ENCODE results near the gene COPG2.
"Not testable (repeated sequence)": the region's sequence is repeated elsewhere in the genome, so short reads cannot be mapped to it uniquely, and the experiment has no call there.

COPG2 gene, protein sequence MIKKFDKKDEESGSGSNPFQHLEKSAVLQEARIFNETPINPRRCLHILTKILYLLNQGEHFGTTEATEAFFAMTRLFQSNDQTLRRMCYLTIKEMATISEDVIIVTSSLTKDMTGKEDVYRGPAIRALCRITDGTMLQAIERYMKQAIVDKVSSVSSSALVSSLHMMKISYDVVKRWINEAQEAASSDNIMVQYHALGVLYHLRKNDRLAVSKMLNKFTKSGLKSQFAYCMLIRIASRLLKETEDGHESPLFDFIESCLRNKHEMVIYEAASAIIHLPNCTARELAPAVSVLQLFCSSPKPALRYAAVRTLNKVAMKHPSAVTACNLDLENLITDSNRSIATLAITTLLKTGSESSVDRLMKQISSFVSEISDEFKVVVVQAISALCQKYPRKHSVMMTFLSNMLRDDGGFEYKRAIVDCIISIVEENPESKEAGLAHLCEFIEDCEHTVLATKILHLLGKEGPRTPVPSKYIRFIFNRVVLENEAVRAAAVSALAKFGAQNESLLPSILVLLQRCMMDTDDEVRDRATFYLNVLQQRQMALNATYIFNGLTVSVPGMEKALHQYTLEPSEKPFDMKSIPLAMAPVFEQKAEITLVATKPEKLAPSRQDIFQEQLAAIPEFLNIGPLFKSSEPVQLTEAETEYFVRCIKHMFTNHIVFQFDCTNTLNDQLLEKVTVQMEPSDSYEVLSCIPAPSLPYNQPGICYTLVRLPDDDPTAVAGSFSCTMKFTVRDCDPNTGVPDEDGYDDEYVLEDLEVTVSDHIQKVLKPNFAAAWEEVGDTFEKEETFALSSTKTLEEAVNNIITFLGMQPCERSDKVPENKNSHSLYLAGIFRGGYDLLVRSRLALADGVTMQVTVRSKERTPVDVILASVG

DNA sequence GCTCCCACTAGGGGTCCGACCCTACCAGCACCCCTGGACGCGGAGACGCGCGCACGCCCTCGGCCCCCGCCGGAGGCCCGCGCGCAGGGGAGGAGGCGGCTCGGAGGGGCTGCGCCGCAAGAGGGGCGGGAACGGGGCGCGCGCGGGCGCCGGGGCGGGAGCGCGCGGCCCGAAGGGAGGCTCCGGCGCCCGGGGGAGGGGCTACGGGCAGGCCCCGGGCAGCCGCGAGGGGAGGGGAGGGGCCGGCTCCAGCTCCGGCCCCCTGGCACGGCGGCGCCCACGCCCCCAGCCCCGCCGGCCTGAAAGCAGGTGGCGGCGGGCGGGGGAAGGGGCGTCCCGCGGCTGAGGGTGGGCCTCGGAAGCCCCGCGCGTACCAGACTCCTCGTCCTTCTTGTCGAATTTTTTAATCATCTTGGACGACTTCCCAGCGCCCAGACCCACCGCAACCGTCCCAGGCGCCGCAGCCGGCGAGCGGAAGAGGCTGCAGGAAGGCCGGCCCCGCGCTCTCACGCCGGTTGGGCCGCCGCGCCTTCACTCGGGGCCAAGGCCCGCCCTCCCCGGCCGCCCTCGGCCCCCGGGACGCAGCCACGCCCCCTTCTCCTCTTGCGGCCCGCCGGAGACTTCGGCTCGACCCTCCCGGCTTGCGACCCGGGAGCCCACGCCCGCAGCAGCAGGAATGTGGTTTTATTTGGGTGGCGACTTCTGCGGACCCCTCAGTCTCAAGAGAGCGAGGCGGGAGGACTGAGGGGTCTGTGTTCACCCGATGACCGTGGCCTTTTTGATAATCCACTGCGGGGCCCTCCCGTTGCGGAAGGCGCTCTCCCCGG, at the start of gene COPG2:
Gene COPG2, minus strand, starts transcription at position 491 of the 827 bp plus-strand sequence. Its CDS starts 80 bp downstream, at position 411.
- DNase-seq (ENCODE audit: low spot score): peak; percentile 91

DNA sequence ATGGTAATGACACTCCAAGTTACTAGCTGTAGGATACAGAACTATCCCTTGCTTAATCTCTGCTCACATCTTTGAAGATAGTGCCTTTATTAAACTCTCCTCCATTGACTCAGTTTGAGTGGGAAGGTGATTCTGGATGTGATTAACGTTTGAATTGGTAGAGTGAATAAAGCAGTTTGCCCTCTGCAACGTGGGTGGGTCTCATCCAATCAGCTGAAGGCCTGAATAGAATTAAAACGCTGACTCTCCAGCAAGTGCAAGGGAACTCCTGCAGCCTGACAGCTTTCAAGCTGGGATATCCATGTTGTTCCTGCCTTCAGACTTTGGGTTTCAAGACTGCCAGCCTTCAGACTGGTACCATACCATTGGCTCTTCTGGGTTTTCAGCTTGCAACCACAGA, 43.9 kb upstream of the COPG2 start:
- DNase-seq (ENCODE audit: low spot score): no peak

DNA sequence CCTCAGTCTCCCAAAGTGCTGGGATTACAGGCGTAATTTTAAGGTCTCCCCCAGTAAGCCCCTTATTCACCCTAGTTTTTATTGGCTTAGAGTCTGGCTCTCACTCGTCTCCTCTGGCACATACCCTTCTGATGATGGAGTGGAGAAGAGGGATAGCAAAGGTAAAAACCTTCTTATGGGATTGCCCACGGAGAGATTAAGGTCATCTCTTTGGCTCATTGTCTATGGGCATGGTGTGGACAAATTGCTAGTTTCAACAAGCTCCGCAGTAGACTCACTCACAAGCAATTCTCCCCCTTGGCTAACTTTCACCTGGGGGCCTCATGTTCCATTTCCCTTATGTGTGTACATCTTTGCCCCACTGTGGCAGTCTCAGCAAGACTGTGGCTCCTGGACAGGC, 40.2 kb upstream of the COPG2 start:
- no peak for DNase-seq (ENCODE audit: low spot score)

DNA sequence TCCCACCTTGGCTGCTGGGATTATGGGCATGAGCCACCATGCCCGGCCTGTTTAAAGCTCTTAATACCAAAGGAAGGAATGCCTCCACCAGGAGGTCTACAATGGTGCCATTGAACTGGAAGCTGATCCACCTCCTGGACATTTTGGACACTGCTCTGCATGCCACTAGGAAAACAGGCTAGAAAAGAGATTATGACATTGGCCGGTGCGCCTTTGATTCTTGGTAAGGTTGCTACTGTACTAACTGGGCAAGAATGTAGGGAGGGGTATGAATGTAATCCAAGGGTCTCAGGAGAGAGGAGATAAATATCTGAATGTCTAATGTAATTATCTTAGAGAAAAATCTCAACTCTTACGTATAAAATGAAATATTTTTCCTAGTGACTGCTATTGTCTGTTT, 39.5 kb upstream of the COPG2 start:
- DNase-seq (ENCODE audit: low spot score): no peak

DNA sequence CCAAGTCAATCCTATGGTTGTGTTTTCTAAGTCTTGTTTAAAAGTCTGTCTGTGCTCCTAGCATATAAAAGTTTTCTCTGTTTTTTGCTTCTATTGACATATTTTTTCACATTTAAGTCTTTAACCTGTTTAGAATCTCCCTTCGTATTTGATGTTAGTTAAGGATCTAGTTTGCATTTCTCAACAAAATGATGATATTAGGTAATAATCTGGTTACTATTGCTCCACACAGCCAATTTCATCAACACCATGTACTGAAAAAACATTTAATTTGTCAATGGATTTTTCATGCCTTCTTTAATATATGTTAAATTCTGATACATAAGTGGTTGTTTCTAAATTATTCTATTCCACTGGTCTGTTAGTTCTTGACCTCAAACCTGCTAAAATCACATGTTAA, 35.3 kb upstream of the COPG2 start:
- no peak for DNase-seq (ENCODE audit: low spot score)

DNA sequence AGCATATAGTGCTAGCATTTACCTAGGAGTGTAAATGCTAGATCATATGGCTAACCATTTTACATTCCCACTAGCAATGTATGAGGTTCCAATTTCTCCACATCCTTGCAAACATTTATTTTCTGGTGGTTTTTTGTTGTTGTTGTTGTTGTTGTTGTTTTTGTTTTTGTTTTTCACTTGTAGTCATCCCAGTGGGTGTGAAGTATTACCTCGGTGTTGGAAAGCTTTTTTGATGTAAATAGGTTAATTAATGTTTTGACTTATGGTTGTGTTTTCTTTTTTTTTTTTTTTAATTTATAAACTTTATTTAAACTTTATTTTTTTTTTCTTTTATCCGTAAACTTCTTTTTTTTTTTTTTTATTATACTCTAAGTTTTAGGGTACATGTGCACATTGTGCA, 33.1 kb upstream of the COPG2 start:
- DNase-seq (ENCODE audit: low spot score): no peak

DNA sequence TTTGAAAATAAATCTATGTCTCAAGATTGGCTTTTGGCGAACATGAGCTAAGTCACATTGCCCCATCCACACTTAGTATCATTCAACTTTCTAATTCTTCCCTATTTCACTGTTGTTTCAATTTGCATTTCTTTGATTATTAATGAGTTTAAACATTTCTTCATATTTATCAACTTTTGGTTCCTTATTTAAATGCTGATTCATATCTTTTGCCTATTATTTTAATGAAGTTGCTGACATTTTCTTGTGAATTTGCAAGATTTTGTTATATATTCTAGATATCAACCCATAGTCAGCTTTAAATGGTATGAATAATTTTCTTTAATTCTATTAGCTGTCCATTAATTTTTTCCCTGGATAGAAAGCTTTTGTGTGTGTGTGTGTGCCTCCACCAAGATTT, 32.2 kb upstream of the COPG2 start:
- no peak for DNase-seq (ENCODE audit: low spot score)

DNA sequence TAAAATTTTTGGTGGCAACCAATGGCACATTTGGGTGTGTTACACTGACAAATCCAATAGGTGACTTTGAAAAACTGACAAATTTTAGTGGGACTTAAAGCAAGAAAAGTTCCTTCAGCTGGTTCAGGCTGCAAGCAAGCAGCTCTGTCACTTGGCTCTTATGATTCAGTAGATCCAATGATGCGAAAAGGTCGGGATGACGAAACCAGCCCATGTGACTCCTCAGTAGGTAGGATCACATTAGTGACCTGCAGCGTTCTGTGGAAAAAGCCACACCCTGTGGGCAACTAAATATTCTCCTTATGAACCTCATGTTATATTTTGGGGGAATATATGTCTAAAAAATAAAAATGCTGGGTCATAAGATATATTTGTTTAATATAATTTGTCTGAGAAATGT, 31.1 kb upstream of the COPG2 start:
- no peak for DNase-seq (ENCODE audit: low spot score)

DNA sequence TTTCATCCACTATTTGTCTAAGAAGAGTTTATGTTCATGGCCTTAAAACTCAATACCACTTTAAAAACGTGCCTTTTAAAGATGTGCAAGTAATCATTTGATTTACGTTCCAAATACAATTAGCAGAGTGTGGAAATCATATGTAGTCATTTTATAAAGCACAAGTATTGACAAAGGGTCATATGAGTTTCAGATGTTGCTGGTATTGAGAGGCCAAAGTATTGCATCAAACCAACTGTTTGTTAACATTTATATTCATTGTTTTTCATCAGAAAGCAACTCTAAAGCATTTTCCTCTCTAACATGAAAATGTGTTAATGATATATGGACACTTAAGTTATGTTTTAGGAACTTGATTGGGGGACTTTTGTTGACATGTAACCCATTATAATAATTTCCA, 29.3 kb upstream of the COPG2 start:
- DNase-seq (ENCODE audit: low spot score): no peak

DNA sequence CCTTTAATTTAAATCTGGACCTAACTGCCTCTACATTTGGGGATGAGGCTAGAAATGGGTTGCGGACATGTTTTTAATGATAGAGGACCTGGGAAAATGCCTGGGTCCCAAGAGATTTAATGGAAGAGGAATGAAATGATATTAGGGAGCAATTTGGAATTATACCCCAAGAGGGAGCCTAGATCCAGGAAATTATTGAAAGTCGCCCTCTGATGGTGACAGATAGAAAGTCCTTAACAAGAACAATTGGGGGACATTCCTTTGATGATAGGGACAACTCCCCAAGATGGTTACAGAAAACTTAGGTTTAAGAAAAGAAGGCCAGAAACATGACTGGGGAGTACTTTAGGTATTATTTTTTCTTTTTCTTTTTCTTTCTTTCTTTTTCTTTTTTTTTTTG, 27.3 kb upstream of the COPG2 start:
- DNase-seq (ENCODE audit: low spot score): peak; percentile 79

DNA sequence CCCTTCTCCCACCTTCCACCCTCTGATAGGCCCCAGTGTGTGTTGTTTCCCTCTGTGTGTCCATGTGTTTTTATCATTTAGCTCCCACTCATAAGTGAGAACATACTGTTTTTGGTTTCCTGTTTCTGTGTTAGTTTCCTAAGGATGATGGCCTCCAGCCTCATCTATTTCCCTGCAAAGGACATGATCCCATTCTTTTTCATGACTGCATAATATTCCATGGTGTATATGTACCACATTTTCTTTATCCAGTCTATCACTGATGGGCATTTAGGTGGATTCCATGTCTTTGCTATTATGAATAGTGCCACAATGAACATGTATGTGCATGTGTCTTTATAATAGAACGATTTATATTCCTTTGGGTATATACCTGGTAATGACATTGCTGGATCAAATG, 23.8 kb upstream of the COPG2 start:
- not testable (repeated sequence) for DNase-seq (ENCODE audit: low spot score)

DNA sequence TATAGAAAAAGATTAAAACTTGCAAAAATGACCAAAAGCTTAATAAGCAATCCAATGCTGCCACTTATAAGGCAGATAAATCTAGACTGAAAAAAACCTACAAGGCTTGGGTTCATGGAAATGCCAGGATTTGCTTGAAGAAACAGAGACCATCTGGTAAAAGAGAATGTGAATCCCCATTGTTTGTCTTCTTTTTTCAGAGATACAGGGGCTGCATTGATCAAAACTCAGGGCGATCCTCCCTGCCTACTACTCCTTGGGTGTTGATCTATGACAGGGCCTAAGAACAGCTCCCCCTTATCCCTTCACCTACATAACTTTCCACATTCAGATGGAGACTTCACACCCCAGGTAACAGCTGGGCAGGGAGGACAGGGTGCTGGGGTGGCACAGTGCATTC, 21.1 kb upstream of the COPG2 start:
- DNase-seq (ENCODE audit: low spot score): no peak

DNA sequence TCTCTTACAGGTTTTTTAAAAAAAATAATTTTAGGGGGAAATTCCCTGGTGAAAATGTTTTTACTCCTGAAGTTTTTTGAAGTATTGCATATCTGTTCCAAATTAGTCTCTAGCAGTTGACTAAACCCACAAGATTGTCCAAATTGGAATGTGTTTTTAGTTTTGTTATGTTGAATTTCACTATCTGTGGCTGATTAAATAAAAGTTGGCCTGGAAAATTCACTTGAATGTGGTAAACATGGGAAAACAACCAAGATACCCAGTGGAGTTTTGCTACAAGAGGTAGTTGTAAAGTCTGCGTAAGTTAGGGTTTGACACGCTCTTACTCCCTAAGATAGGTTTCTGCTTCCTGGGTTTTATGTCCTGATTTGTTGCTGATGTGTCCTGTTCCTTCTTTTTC, 14.5 kb upstream of the COPG2 start:
- DNase-seq (ENCODE audit: low spot score): no peak

DNA sequence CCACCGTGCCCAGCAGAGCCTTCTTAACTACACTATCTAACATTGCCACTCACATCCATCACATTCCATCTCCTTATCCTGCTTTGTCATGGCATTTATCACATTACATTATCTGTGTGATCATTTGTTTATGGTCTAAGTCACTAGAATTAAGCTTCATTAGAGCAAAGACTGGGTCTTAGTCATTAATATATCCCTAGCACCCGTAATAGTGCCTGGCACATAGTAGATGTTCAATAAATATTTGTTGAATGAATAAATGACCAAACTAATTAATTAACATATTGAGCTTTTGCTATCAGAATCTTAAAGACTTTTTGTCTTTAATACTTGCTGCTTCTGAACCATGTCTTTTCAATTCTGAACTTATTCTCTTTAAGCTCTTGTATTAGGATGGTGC, 5.9 kb upstream of the COPG2 start:
- no peak for DNase-seq (ENCODE audit: low spot score)

DNA sequence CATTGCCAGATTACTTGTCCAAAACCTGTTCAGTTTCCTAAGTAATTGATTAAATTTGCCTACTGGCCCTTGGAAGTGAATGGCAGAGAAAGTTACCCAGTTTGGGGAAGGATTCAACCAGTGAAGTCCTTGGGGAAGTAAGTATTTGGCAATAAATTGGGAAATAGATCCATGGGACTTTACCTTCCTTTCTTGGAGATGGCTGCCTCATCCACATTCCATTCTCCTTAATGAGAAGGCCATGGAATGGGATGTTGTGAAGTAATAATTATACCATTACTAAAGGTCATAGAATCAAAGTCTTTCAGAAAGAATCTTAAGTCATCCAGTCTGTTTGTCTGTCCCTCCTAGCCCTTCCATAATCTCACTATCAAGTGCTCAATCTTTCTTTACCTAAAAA, 4.5 kb upstream of the COPG2 start:
- DNase-seq (ENCODE audit: low spot score): no peak

DNA sequence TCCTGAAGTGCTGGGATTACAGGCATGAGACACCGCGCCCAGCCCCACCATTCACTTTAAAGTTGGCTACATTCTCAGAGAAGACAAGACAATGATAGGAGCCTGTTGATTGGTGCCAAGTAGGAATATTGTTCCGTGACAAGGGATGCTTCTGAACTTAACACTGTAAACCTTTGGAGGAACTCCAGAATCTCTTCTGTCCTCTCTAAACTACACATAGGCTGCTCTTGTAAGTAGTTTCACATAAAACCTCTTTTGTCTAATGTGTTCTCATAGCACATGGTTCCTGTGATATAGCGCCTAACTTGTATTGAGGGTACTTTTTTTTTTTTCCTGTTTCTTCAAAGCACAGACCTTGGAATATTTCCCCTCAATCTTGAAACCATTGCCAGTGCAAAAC, 3.6 kb upstream of the COPG2 start:
- no peak for DNase-seq (ENCODE audit: low spot score)

DNA sequence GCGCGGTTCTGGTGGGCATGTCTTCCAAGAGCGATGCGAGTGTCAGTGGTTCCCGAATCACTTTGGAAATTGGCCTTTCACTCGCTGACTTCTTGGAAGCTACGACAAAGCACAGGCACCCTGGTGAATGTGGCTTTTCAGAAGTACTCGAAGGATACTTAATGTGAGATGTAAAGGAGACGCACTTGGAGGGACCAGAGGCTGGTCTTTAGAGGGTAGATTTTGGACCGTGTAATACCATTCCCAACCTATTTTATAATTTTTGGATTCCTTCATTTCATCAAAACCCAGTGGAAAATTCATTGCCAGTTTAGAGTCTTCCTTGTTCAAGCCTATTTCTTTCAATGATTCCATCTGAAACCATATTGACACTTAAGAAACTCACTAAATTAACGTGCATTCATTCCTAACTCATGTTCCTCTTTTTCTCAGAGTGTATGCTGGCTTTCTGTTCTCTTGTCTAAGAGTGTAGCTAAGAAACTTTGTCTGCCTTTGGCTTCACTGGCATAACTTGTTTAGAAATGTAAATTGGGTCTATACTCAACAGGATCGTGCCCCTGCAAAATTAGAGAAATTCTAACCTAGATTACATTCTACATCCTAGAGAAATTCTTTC, 645 bp upstream of the COPG2 start:
- peak; percentile 11 for DNase-seq (ENCODE audit: low spot score)

DNA sequence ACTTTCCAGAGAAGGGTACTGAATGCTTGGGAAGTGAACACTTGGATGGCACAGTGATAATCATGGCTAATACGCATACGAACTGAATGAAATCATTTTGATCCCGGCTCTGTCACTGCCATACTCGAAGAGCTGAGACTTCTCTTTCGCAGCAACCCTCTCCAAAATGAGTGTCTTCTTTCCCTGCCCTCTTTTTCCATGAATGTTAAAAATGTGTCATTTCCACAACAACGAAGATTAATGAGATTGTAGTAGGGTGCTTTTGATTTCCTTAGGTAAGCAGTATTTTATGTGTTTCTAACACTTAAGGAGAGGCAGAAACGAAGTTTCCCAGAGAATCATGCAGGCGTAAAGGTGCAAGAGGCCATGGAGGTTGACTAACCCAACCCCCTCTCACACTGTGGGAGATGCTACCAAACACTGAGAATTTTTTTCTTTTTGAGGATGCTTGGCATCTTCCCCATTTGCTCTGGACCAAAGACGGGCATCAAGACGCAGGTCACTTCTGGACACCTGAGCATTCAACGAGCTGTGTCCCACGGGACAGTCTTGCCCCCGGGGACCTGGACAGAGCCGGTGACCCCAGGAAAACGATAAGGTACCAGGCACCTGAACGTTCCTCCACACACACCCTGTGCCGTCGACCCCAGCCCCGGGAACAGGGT, 823 bp downstream of the COPG2 start:
- peak; percentile 30 for DNase-seq (ENCODE audit: low spot score)

DNA sequence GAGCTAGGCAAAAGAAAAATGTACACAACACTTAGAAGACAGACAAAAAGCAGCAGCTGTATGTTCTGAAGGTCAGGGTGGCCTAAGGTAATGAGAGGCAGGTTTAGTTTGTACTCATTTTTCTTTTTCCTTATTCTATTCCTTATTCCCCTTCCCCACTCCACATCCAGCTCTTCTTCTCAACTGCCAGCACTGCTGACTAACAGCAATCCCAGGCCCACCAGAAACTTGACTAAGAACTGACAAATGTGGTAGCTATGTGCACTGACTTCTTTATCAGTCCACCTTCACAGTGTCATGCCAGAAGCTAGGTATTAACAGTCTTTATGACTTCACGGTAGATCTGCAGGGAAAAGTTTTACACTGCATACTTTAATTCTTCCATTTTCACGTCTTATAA, 6.1 kb downstream of the COPG2 start:
- DNase-seq (ENCODE audit: low spot score): peak; percentile 18

DNA sequence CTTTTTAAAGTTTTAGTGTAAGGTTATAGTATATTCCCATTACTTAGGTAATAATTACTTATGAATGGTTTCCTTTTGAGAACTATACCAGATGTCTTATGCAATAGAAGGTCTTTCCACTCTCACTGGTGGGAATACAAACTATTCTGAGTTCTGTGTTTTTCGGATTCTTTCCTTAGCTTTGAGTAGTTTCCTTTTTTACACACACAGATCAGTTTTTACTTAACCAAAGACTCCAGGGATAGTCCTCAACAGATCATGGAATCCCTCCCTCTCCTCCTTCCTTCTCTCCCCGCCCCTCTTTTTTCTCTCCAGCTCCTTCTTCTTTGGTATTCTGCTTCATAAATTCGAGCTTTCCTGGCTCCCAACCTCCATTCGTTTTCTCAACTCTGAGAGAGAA, 13.3 kb downstream of the COPG2 start:
- DNase-seq (ENCODE audit: low spot score): no peak

DNA sequence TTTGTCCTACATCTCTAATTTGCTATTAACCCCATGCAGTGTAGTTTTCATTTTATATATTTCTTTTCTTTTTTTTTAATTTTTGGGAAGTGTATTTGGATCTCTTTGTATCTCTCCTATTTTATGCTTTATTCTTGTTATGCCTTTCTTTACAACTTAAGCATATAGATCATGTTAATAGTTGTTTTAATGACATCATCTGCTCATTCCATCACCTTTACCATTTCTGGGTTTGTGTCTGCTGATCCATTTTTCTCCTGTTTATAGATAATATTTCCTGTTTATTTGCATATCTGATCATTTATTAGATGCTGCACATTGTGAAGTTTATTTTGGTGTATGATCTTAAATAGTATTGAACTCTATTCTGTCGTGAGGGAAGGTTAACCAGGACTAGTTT, 13.7 kb downstream of the COPG2 start:
- DNase-seq (ENCODE audit: low spot score): no peak

All from RKO (cell line).